HG02943 (cell line): Measurements from ENCODE around the gene TNS3.

Experiments used
- ATAC-seq: cut with Tn5 transposase; IDR thresholded peaks from one replicate; pipeline ENCODE4 v1.9.1; 2021; ENCODE audit warnings: mild to moderate bottlenecking, low read depth, moderate library complexity; ENCODE audit not compliant: unreplicated experiment

Gene TNS3

DNA sequence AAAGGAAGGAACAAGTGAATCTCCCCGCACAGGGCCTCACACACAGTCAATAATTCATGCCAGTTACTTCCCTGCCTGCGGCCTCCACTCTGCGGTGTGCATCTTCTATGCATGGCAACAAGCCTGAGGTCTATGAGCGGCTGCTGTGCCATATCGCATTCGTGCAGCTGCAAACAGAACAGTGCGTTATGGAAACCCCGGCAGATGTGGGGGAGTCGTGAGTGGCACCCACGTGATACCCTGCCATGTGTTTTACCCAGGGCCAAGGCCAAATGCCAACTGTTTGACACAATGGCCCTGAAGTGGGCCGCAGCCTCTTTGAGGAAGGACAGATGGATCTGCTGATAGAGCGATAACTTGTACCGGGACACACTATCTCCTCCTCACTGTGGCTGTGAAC, 13.4 kb downstream of the TNS3 start:
- ATAC-seq = no peak

DNA sequence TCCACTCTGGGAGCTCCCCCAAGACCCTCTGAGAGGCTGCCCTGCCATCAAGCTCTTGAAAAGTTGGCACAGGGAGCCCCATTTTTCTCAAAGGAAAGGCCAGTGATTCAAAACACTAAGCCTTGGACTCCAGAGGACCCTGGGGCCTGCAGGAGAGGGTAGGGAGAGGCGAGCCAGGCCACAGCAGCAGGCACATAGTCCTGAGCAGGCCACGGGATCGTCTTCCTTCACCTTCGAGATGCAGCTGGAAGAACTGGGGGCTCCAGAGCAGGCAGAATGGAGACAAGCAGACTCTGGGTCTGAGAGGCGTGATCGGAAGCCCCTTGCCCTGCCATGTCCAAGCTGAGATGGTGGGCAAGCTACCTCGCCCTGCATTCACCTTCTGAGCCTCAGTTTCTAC, 13.9 kb downstream of the TNS3 start:
- ATAC-seq = no peak

DNA sequence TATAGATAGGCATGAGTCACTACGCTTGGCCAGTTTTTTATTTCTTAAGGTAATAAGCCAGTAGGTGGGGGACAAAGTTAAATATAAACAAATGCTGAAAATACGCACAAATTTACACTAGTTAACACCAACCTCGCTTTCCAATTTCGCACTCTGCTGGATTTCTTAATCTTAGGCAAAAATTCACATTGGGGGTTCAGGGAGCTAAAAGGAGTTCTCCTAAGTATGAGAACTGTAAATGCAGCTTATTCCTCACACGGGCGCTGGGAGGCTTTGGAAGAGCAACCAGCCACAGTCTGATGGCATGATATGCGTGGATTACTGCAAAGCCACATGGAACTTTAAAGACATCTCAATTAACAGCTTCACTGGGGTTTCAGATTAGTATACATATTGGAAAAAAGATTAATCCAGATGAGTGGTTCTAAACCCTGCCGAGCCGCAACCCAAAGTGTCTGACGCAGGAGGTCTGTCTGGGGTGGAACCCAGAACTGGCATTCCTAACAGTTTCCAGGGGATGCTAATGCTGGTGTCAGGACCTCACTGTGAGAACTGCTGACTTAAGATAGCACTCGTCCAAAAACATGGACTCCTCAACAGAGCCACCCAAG, 16.2 kb downstream of the TNS3 start:
- ATAC-seq = no peak

DNA sequence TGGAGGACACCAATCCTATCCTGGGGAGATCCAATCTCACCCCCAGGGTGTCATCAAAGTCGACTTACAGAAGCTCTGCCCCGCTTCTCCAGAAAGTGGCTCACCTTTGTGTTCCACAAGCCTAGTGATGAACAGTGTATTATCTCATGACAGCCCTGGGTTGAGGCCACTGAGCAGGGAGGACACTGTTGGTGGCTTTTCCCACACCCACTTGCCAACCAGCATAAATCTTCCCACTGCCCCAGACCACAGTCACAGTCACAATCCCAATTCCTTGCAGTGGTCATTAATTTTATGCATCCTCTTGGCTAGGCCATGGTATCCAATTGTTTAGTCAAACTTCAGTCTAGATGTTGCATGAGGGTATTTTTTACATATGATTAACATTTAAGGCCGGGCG, 18.4 kb downstream of the TNS3 start:
- no peak for ATAC-seq

DNA sequence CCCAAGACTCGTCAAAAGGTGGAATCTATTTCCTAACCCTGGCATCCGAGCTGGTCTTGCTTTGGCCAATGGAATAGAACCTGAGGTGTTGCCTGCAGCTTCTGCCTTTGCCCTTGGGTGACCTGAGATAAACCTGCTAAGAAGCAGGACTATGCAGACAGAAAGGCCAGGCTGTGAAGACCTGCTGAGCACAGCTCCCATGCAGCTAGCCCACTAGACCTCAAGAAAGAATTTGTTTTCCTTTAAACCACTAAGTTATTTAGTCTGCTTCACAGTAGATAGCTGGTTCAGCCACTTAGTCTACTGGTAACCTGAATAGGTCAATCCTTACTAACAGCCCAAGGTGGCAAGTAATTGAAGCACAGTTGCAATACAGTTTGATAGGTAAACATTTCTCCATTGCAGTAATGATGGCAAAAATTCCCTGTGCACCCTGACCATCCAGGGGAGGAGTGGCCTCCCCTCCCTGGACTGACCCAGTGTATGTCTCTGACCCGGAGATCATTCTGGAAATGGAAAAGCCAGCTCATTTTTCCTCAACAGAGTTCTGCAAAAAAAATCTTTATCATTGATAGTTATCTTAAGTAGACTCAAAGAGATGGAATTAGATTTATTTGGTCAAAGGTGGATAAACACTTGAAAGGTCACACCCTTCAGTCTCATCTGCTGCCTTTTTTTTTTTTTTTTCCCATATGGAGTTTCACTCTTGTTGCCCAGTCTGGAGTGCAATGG, 20.0 kb downstream of the TNS3 start:
- ATAC-seq = no peak

DNA sequence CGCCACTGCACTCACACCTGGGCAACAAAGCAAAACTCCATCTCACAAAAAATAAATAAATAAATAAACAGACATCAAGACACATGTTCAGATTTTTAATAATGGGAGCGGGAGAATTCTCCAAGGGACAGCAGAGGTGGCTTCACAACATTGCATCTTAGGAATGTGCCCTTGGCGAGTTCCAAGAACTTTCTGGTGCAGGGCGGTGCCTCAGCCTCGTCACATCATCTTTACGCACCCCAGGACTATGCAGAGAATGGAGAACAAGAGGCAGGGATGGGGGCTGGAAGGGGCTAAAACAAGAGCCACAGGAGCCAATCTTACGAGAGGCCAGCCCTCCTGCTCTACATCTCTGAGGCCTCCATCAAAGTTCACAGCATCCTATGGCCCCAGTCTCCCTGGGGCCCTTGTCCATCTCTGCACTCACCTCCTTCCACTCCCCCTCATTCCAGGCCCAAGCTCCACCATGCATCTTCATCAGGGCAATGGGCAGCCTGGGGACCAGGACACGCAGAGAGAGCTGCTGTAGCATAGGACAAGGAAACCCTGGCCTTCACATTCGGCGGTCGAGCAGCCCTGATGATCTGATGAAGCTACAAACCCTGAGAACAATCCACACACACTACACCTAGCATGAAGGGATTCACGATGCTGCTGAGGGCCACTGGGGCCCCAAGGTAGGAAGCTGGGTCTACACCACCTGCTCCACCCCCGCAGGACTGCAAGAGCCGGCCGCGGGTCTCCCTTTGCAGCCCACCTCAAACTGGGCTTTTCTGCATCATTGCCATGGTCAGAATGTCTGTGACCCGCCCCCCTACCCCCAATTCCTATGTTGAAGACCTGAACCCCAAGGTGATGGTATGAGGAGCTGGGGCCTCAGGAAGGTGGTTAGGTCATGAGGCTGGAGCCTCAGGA, 22.3 kb downstream of the TNS3 start:
- ATAC-seq = no peak

DNA sequence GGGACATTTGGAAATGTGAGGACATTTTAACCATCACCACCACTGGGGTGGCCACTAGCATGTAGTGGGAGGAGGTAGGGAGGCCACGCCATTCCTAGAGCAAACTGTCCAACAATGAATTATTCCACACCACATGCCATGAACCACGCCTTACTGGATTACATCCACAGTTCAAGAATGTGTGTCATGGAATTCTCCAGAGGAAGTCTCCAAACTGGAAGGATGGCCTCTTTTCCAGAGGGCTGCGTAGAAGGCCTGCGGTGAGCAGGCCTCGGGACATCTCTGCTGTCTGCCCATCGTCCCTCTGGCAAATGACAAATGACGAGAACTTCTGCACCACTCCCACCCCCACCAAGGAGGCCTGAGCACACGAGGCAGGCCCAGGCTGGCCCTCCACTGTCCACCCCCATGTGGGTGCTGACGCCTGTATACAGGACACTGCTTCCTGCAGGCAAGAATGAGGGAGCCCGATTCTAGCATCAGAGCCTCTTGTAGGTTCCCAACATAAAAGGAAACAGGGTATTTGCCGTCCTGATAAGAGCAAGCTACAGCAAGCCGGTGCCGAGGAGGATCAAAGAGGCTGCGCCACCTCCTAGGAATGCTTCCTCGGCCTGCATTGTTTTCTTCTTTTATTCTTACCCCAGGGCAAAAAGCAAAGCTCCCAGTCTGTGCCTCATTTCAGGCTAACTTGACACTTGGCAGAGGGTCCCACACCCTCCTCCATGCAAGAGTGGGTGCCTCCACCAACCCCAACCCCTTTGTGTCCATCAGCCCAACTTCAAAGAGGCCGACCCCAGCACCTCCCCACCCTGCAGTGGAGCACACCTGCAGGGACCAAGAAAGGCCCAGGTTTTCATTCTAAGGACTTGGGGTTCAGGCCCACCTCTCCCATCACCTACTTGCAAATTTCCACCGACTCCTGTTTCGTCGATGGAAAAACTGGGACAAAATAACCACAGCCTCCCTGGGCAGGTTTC, 23.9 kb downstream of the TNS3 start:
- ATAC-seq = no peak

DNA sequence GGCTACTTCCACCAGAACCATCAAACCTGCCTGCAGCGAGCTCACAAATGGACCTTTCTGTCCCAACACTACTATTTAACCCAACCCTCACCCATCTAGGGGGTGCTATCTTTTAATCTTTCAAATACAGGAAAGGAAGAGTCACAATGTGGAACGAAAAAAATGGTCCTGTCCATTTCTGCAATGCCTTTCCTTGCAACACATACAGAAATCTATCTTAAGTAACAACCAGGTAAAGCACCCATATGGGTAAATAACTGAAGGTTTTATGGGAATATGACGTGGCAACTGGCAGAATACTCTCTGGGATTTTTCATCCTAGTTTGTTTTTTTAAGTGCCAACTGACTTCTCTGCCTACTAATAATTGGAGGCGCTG, 24.6 kb downstream of the TNS3 start:
- no peak for ATAC-seq

DNA sequence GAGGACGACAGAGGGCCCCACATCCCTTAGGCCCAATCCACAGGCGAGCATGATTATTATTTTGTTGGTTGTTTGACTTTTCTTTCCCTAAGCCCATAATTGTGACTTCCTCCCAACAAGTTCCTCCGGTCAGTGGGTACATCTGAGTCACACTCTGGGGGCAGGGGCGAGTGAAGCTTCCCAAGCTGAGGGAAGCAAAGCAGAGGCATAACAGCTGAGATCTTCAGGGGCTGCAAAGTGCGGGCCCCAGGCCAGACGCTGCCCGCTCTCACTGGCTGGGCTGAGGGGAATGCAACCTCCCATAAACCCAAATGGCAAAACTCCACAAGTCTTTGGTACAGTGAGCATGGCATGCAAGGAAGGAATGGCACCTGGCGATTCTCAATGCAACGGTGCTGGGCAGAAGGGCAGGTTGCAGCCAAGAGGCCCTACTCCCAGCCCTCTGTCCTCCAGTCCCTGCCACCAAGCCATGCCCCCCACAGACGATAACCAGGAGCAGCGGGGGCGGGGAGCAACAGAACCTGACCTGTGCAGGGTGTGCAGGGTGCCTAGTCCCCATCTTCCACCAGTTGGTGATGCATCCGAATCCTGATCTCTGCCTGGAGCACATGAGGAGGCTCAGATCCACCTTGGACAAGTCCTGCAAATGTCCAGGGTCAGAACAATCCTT, 25.3 kb downstream of the TNS3 start:
- no peak for ATAC-seq

DNA sequence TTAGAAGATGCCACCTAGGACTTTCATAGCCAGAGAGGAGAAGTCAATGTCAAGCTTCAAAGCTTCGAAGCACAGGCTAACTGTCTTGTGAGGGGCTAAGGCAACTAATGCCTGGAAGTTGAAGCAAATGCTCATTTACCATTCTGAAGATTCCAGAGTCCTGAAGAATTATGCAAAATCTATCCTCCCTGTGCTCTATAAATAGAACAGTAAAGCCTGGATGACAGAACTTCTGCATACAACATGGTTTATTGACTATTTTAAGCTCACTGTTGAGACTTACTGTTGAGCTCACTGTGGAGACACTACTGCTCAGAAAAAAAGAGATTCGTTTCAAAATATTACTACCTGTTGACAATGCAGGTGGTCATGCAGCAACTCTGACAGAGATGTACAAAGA, 28.6 kb downstream of the TNS3 start:
- ATAC-seq = no peak

DNA sequence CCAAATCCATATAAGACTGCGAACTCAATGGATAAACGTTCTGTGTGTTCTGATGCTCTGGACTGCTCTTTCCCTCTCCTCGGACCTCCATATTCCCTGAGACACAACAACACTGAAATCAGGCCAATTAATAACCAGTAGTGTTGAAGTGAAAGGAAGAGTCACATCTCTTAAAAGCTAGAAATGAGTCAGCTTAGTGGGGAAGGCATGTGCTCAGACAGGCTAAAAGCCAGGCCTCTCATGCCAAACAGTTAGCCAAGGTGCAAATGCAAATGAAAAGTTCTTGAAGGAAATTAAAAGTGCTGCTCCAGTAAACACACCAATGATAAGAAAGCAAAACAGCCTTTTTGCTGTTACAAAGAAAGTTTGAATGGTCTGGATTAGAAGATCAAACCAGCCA, 29.3 kb downstream of the TNS3 start:
- peak; percentile 98 for ATAC-seq

DNA sequence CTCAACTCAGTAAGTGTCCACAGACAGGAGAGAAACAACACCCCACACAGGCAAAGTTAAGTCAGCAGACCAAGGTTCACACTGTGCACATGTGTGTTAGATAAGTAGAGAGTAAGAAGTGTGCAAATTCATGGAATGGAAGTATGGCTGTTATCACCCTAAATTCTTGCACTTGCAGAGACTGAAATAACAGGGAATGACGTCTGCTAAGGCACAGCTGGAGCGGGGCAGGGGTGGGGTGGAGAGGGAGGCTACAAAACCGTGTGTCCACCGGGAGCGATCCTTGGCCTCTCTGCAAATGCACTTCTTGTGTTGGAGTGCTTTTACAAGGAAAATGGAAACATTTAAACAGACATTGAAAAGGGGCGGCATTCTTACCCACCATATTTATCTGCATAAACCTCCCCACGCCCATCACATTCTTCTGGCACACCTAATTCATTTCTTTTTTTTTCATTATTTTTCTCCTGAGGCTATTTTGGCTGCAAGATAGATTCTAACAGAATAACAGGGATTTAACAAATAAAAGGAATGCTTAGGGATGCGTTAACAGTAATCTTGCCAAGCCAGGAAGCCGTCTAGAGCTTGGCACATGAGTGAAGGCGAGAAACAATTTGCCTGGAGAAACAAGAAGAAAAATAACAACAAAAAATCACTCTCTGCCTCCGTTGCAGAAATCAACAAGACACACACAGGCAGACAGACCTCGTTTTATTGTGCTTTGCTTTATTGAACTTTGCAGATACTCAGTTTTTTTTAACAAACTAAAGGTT, 30.1 kb downstream of the TNS3 start:
- ATAC-seq = no peak

DNA sequence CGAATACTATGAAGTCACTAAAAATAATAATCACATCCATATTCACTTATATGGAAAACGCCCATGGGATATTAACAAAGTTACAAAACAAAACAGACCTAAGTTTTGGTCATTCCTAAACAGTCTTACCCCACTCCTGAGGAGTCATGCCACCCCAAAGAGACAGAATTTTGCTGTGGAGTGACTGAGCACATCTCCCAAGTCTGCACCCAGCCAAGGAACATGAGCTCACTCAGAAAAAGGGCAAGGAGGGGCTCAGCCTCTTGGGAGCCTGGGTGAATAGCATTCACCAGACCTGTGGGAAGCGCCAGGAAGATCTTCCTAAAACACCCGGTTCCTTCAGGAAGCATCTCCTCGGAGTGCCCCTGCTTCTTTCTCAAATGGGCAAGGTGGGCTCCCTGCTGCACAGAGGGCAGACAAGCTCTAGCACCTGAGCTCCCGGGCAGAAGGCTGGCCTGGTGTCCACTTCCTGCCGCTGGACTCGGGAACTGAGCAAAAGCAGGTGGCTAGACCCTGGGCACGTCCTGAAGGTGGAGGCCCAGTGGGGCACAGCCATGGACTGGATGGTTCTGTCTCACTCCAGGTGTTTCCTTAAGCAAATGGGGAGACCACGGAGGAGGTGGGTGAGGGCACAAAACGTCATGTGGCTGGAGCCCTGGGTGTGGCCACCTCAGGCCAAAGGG, 31.0 kb downstream of the TNS3 start:
- ATAC-seq = no peak

DNA sequence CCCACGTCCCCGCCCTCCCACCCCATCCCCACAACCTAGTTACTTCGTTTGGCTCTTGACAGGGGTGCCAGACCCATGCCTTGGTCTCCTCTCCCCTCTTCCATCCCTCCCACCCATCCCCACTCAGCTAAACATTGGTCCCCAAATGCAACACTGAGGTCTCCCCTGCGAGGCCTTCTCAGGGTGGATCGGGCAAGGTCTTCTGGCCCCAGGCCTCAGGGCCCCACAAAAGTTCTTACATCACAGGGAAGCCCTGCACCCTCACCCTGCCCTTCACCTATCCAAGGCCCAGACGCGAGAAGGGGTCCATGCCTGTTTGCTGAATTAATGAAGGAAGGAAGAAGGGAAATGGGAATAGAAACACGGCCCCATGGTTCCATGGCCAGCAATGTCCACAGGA, 32.0 kb downstream of the TNS3 start:
- ATAC-seq = no peak

DNA sequence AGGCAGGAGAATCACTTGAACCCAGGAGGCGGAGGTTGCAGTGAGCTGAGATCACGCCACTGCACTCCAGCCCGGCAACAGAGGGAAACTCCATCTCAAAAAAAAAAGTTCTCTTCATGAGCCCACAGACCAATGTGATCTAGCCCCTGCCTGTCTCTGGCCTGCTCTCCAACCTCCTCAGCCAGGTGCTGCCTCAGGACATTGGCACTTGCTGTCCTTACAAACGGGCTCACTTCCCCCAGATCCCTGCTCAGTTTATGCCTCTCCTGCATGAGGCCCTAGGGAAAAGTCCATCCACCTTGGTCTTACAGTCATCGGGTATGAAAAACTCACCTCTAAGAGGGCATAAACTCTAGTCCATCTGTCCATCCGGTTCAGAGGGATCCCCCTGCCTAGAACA, 32.5 kb downstream of the TNS3 start:
- ATAC-seq = no peak

DNA sequence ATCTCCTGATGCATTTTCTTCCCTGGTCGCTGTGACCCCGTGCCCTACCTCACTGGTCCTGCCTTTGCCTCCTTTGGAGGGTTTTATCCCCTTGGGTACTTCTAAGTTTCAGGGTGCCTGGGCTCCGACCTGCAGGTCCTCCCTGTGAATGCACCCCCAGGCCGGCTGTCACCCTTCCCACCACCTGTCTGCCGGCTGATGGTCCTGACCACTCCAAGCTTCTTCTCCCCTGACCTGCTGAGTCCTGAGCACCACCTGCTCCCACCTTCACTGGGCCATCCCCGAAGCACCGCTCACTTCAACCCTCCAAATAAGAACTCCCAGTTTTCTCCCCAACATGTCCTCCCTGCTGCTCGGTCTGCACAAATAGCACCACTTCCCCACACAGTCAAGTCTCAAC, 33.4 kb downstream of the TNS3 start:
- ATAC-seq = no peak

DNA sequence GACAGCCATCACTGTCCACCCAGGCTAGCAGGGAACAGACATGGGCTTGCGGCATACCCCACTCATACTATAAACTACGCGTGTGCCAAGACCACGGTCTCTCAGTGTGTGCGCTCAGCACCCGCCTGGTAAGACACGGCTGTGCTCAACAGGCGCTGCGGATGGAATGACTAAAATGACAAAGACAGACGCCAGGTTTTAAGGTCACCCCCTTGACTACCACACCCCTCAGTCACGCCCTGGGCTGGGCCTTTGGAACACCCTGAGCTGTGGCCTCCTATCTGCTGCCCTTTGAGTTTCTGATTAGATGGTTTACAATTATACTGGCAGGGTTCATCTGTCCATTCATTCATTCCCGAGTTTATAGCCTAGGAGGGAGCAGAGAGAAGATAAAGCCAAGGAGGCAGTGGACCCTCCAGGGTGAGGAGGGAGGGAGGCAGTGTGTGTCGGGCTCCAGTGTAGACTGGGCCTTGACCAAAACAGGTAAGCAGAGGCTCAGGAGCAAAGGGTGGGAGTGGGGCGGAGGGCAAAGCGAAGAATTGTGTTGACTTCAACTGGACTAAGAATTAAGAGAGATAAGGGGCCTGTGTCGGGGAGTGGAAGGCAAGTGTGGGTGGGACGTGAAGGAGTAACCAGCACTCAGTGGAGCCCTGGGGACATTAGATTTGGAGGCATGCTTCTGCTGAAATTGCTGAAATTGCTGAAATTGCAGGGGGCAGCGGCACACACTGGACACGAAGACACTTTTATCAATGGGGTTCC, 35.0 kb downstream of the TNS3 start:
- ATAC-seq = no peak

DNA sequence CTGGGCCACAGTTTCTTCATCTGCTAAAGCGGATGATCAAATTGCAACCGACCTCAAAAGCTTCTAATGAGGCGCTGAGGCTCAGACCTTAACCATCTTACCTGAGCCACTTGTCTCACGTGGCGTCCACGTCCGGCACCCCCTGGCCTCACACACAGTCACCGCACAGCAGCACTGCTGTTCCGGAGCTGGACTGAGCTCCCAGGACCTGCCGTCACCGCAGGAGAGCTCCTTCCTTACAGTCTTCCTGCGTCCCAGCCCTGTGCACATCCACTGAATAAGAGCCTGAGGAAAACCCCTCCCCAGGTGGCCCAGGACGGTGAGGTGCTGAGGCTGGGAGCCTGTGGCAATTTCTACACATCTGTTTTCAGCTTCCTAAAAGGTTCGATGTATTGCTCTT, 35.7 kb downstream of the TNS3 start:
- no peak for ATAC-seq
